Activated T-cell treated with anti-CD3 and anti-CD28 coated beads, Interleukin-2, amount 50 U/mL, for 48 hours (primary cell): Measurements from ENCODE around the gene CHI3L2.

Experiments
- DNase-seq, 2 experiments: peaks; one replicate each; pipeline ENCODE4 v3.0.0-alpha.2; 2020

The CHI3L2 gene

GRCh38 chr1:111221633-111222291 is 5.8 kb upstream of the CHI3L2 start:
- peak; percentile 72 to 74 for DNase-seq

- DNase-seq = peak; percentile 91
These were observed 5.0 kb upstream of the CHI3L2 start for GRCh38 chr1:111222308-111223125.

- DNase-seq = no peak
These were observed 4.3 kb upstream of the CHI3L2 start for GRCh38 chr1:111223126-111223685.

GRCh38 chr1:111225091-111225490 is 2.4 kb upstream of the CHI3L2 start:
- no peak for DNase-seq

- DNase-seq = no peak
These were observed 1.7 kb upstream of the CHI3L2 start for GRCh38 chr1:111225717-111226400.

GRCh38 chr1:111227851-111228747 is 586 bp downstream of the CHI3L2 start:
- peak in 1 of 2 experiments; percentile 24 for DNase-seq

GRCh38 chr1:111228748-111229126 is 1.2 kb downstream of the CHI3L2 start:
- DNase-seq = no peak

- no peak for DNase-seq
These were observed 4.6 kb downstream of the CHI3L2 start for GRCh38 chr1:111232134-111232533.

- DNase-seq = no peak
These were observed 6.7 kb downstream of the CHI3L2 start for GRCh38 chr1:111234258-111234657.

GRCh38 chr1:111234866-111235265 is 7.4 kb downstream of the CHI3L2 start:
- DNase-seq = no peak

GRCh38 chr1:111236379-111236778 is 8.9 kb downstream of the CHI3L2 start:
- DNase-seq = no peak

GRCh38 chr1:111236806-111237205 is 9.3 kb downstream of the CHI3L2 start:
- DNase-seq = no peak

- DNase-seq = no peak
These were observed 10.7 kb downstream of the CHI3L2 start for GRCh38 chr1:111238056-111238795.

GRCh38 chr1:111241797-111242196 is 14.3 kb downstream of the CHI3L2 start:
- DNase-seq = no peak

- DNase-seq = no peak
These were observed 15.5 kb downstream of the CHI3L2 start for GRCh38 chr1:111242805-111243523.

GRCh38 chr1:111247125-111247838 is 19.8 kb downstream of the CHI3L2 start:
- no peak for DNase-seq

GRCh38 chr1:111249960-111250359 is 22.4 kb downstream of the CHI3L2 start:
- DNase-seq = no peak

GRCh38 chr1:111251570-111251969 is 24.1 kb downstream of the CHI3L2 start:
- DNase-seq = no peak

- DNase-seq = no peak
These were observed 25.3 kb downstream of the CHI3L2 start for GRCh38 chr1:111252786-111253185.

GRCh38 chr1:111253876-111254275 is 26.4 kb downstream of the CHI3L2 start:
- no peak for DNase-seq
